ENCODE measurements around the gene SORCS2.

GRCh38 chr4:7620814-7621176 lies 428.5 kb downstream of the SORCS2 start:
- TF ChIP-seq CTCF (IDR thresholded peaks at IDR 0.05), result no peak
- no peak for TF ChIP-seq POLR2A (IDR thresholded peaks at IDR 0.05)

Measured in esophagus squamous epithelium (tissue), 4 donors.